ENCODE results near the gene SS18L1.

Gene SS18L1

DNA sequence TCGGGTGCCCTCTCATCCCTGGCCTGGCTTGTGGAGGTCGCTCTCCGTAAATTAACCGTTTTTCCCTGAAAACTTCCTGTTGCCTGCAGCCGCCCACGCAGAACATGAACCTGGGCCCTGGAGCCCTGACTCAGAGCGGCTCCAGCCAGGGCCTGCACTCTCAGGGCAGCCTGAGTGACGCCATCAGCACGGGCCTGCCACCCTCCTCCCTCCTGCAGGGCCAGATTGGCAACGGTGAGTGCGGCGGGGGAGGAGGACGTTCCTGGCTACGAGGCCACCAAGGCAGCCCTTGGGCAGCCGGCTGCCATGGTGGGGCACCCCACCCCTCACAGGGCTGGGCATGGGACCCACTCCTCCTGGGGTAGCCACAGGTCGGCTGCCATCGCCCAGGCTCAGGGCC lies 17.8 kb downstream of the SS18L1 start:
- no peak for DNase-seq (ENCODE audit: low read depth)
- TF ChIP-seq, protein P1, sequence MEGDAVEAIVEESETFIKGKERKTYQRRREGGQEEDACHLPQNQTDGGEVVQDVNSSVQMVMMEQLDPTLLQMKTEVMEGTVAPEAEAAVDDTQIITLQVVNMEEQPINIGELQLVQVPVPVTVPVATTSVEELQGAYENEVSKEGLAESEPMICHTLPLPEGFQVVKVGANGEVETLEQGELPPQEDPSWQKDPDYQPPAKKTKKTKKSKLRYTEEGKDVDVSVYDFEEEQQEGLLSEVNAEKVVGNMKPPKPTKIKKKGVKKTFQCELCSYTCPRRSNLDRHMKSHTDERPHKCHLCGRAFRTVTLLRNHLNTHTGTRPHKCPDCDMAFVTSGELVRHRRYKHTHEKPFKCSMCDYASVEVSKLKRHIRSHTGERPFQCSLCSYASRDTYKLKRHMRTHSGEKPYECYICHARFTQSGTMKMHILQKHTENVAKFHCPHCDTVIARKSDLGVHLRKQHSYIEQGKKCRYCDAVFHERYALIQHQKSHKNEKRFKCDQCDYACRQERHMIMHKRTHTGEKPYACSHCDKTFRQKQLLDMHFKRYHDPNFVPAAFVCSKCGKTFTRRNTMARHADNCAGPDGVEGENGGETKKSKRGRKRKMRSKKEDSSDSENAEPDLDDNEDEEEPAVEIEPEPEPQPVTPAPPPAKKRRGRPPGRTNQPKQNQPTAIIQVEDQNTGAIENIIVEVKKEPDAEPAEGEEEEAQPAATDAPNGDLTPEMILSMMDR (conservative IDR thresholded peaks at IDR 0.05; ENCODE audit: low read length): no peak
- H3K4me3 ChIP-seq (ENCODE audit: low read length): no peak overlapping the region

DNA sequence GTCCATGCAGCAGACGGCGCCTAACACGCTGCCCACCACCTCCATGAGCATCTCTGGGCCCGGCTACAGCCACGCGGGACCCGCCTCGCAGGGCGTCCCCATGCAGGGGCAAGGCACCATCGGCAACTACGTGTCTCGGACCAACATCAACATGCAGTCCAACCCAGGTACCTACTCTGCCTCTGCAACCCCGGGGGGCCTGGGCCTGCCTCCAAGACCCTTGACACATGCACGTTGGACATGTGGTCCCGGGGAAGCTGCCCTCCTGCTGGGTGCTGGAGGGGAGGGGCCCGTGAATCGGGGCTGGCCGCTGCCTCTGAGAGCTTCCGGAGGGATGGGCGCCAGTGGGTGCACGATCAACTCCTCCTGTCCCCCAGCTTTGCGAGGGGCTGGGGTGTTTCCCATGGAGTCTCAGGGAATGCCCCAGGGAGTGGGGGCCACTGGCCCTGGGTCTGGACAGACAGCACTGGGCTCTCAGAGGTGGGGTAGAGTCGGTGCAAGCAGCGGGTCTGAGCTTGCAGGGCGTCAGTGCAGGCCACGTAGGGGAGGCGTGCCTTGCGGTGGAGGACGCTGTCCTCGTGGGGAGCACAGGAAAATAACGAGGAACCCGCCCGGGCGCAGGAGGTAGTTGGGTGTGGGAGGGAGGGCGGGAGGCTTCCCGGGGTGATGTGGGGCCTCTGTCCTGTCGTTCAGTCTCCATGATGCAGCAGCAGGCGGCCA lies 19.4 kb downstream of the SS18L1 start:
- TF ChIP-seq, protein P1 (conservative IDR thresholded peaks at IDR 0.05; ENCODE audit: low read length): no peak
- DNase-seq (ENCODE audit: low read depth): no peak
- H3K4me3 ChIP-seq (ENCODE audit: low read length): no peak overlapping the region

DNA sequence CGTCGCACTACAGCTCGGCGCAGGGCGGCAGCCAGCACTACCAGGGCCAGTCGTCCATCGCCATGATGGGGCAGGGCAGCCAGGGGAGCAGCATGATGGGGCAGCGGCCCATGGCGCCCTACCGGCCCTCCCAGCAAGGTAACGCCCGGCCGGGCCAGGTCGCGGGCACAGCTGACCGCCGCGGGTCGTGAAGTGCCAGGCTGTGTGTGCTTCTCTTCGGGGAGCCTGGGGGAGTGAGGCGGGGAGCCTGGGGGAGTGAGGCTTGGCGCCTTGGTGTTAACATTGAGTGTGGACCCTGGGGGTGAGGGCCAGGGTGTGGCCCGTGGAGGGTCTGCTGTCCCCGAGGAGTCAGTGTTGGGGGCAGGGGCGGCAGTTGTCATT lies 19.9 kb downstream of the SS18L1 start:
- TF ChIP-seq, protein P1 (conservative IDR thresholded peaks at IDR 0.05; ENCODE audit: low read length): no peak
- H3K4me3 ChIP-seq (ENCODE audit: low read length): no peak overlapping the region
- DNase-seq (ENCODE audit: low read depth): no peak

DNA sequence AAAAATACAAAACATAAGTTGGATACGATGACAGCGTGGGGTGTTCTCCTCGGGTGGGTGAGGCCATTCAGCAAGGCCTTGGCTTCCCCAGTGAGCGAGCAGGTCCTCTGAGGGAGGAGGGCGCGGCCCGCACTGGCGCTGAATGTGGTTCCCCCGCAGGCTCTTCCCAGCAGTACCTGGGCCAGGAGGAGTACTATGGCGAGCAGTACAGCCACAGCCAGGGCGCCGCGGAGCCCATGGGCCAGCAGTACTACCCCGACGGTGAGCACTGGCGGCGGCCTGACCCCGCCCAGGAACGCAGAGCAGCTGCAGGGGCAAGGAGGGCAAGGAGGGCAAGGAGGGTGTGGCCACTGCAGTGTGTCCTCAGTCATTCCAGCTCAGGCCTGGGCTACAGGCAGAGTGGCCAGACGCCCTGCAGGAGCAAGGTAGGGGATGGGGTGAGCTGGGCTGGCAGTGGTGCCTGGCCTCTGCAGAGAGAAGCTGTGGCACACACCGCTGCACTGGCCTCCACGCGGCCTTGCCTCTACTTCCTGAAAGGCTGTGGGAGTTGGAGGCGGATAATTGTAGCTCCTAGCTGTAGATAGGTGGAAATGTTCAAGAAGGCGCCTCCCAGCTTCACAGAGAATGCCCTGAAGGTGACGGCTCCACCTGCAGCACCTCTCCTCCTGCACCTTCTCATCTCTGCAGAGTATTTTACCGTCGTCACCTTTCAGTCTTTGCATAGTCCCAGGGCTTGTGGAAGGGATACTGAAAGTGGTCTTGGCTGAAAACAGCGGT lies 20.6 kb downstream of the SS18L1 start:
- no peak for DNase-seq (ENCODE audit: low read depth)
- TF ChIP-seq, protein P1 (conservative IDR thresholded peaks at IDR 0.05; ENCODE audit: low read length): no peak

DNA sequence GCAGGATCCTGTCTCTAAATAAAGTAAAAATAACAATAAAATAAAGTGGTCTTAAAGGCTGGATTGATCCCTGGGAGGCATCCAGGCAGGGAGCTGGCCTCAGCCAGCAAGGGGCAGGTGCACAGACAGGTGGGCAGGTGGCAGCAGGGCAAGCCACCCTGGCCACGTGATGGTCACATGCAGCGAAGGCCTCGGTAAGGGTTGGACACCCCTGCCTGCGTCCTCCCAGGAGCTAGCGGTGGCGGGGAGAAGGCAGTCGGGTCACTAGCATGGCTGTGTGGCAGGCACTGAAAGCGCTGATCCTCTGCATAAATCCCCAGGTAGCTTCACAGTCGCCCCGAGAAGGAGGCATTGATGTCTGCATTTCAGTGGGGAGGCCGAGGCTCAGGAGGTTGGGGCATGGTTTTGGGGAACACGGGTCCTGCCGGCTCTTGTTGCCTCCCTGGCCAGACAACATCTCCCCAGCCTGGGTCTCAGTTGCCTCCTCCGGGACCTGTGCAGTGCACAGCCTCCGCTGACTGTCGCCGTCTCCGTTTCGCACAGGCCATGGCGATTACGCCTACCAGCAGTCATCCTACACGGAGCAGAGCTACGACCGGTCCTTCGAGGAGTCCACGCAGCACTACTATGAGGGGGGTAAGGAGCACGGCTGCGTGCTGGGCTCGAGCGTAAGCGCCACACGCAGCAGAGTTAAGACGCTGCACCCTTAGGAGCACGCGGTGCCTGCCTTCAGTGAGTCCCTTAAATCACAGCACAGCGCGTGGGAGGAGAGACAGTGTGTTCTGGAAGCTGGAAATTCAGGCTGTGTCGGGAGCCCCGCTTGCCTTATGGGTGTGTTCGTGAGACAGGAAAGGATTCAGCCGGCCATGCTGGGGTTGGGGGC lies 21.6 kb downstream of the SS18L1 start:
- TF ChIP-seq, protein P1 (conservative IDR thresholded peaks at IDR 0.05; ENCODE audit: low read length): no peak
- no peak for DNase-seq (ENCODE audit: low read depth)
- no peak overlapping the region for H3K4me3 ChIP-seq (ENCODE audit: low read length)

More for the DNA sequence above, 20.6 kb downstream of the SS18L1 start:
- no peak overlapping the region for H3K4me3 ChIP-seq (ENCODE audit: low read length)

DNA sequence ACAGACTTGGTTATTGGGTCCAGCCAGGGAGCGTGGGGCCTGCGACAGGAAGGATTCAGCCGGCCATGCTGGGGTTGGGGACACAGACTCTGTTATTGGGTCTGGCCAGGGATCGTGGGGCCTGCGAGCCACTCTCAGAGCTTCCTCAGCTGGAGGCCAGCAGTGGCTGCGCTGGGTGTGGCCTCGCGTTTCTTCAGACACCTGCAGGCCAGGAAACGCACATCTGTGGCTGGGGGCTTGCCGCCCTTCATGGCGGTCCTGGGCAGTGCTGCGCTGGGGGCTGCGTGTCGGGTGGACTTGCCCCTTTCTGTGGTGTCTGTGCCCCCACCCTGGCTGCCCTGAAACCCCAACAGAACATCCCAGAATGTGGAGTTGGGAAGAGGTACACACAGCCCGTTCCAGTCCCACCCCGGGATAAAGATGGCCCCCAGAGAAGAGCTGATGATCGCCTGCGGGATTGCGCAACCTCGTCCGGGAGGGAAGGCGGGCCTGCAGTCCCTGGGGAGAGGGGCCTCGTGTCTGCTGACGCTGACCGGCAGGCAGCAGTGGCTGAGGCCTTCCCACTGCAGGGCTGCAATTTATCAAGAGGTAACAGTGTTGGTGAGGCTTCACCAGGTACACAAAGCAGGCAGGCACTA lies 22.3 kb downstream of the SS18L1 start:
- DNase-seq (ENCODE audit: low read depth): no peak
- H3K4me3 ChIP-seq (ENCODE audit: low read length): no peak overlapping the region

More for the DNA sequence above, 22.3 kb downstream of the SS18L1 start:
- TF ChIP-seq, protein P1 (conservative IDR thresholded peaks at IDR 0.05; ENCODE audit: low read length): no peak
